ENCODE measurements around the gene PKNOX2.

- TF ChIP-seq CTCF (IDR thresholded peaks at IDR 0.05) (no peak), POLR2AphosphoS5 (IDR thresholded peaks at IDR 0.05) (no peak), POLR2A (IDR thresholded peaks at IDR 0.05) (no peak), EP300 (IDR thresholded peaks at IDR 0.05) (no peak)
Observed at GRCh38 chr11:125271483-125272091, 107.0 kb downstream of the PKNOX2 start.

All from suprapubic skin (tissue), 4 donors.